ENCODE measurements around the gene ZBTB4. TPM values are rescaled to one million over a fixed set of nuclear protein-coding genes. Genes with fewer than 3 reads are reported as not detected.

Gene ZBTB4
- total and polyA plus RNA-seq, 2 experiments from 2014 or later: 17.9 to 40.4 TPM

DNA sequence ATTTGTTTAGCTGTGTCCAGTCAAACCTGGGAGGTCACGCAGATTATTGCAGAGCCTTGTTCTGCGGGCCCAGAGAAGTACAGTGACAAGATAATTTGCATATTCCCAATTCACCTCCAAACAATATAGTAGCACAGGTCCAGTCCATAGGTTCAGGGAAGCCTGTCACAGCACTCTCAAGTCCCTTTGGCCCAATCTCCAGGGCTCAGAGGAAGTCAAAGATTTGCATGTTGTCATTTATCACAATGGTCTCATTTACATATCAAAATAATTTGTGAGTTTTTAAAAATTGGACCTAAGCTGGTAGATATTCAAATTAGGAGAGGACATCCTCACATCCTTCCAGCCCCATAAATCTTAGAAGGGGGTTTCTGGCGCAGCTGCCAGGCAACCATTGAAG, 11.9 kb downstream of the ZBTB4 start:
- H3K4me1 ChIP-seq (ENCODE audit: low read depth): peaks cover 5% of the 10 kb centered on the region
- DNase-seq (ENCODE audit: low read depth in 1 of 2, low spot score in 1 of 2): no peak
- no peaks in the 10 kb centered on the region for H3K27me3 ChIP-seq
- H3K36me3 ChIP-seq: peaks cover 3% of the 10 kb centered on the region
- H3K4me3 ChIP-seq: no peak overlapping the region
- TF ChIP-seq, protein P1, sequence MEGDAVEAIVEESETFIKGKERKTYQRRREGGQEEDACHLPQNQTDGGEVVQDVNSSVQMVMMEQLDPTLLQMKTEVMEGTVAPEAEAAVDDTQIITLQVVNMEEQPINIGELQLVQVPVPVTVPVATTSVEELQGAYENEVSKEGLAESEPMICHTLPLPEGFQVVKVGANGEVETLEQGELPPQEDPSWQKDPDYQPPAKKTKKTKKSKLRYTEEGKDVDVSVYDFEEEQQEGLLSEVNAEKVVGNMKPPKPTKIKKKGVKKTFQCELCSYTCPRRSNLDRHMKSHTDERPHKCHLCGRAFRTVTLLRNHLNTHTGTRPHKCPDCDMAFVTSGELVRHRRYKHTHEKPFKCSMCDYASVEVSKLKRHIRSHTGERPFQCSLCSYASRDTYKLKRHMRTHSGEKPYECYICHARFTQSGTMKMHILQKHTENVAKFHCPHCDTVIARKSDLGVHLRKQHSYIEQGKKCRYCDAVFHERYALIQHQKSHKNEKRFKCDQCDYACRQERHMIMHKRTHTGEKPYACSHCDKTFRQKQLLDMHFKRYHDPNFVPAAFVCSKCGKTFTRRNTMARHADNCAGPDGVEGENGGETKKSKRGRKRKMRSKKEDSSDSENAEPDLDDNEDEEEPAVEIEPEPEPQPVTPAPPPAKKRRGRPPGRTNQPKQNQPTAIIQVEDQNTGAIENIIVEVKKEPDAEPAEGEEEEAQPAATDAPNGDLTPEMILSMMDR (IDR thresholded peaks at IDR 0.05; ENCODE audit: low read depth, low read length): no peak
- H3K9me3 ChIP-seq (ENCODE audit: low read depth): no peaks in the 10 kb centered on the region
- H3K27ac ChIP-seq: peak overlapping the region; percentile 43

DNA sequence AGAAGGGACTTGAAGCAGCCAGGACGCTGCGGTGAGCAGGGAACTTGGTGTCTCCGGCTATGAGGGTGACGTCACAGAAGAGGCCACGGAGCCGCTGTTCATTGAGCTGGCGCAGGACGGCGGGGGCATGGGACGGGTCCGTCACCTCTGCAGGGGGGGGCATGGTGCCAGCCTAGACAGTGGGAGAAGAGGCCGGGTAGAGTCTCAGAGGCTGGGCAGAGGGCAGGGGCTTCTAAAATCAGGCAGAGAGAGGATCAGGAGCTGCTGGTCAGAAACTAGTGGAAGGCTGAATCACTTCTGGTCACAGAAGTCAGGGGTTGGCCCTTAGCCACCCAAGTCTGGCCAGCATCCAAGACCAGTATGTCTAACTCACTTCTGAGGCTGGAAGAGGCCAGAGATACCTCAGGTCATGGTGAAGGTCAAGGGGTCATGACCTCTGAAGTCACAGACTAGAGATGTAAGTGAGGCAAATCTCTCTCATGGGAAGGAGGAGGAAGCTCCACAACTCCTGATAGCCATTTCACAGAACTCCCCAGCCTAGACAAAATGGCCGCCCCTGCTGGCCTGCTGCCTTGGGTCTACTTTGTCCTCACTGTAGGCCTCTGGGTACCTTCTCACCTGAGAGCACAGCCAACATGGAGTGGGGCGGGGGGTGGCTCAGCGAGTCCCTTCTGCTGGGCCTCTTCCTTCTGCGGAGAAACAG, 12.6 kb downstream of the ZBTB4 start:
- TF ChIP-seq, protein P1 (IDR thresholded peaks at IDR 0.05; ENCODE audit: low read depth, low read length): no peak
- peak in 1 of 2 donors; percentile 73 for DNase-seq (ENCODE audit: low read depth in 1 of 2, low spot score in 1 of 2)
- peaks cover 5% of the 10 kb centered on the region for H3K4me1 ChIP-seq (ENCODE audit: low read depth)
- no peak overlapping the region for H3K4me3 ChIP-seq
- no peaks in the 10 kb centered on the region for H3K9me3 ChIP-seq (ENCODE audit: low read depth)
- H3K27me3 ChIP-seq: no peaks in the 10 kb centered on the region
- peaks cover 3% of the 10 kb centered on the region for H3K36me3 ChIP-seq
- peak overlapping the region; percentile 43 for H3K27ac ChIP-seq

- Histone ChIP-seq H3K4me3 (no peak overlapping the region), H3K27me3 (no peaks in the 10 kb centered on the region), H3K4me1 (ENCODE audit: low read depth) (peaks cover 5% of the 10 kb centered on the region), H3K36me3 (peaks cover 3% of the 10 kb centered on the region), H3K27ac (peak overlapping the region; percentile 43), H3K9me3 (ENCODE audit: low read depth) (no peaks in the 10 kb centered on the region)
- DNase-seq (ENCODE audit: low read depth in 1 of 2, low spot score in 1 of 2): no peak
- TF ChIP-seq, protein P1 (IDR thresholded peaks at IDR 0.05; ENCODE audit: low read depth, low read length): no peak
Observed at GRCh38 chr17:7466318-7466638, 13.2 kb downstream of the ZBTB4 start.

DNA sequence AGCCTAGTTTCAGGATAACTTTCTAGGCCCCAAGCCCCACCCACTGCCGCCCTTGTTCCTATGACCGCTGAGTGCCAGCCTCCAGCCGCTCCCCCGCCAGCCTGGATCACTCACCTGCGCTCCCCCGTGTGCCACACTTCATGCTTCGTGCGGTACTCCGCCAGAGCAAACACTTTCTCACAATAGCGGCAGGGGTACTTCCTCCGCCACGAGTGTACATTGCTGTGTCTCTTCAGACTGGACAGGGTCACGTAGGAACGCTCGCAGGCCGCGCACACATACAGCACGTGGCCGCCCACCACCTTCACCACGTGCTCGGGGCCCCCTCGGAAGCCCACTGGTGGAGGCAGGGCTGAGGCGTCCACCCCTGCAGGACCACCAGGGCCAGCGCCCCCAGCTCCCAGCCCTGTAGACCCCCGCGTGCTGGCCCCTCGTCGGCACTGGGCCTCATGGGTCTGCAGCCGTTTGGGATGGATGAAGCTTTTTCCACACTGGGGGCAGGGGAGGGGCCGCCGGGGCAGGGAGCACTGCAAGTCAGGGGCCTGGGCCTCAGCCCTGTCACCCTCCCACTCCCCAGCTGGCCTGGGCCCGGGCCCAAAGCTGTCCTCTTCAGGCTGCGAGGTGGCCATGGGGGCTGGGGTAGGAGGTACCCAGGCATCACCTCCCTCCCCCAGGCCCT, 13.7 kb downstream of the ZBTB4 start:
- no peaks in the 10 kb centered on the region for H3K27me3 ChIP-seq
- peaks cover 3% of the 10 kb centered on the region for H3K36me3 ChIP-seq
- peaks cover 5% of the 10 kb centered on the region for H3K4me1 ChIP-seq (ENCODE audit: low read depth)
- no peak for DNase-seq (ENCODE audit: low read depth in 1 of 2, low spot score in 1 of 2)
- TF ChIP-seq, protein P1 (IDR thresholded peaks at IDR 0.05; ENCODE audit: low read depth, low read length): no peak
- no peaks in the 10 kb centered on the region for H3K9me3 ChIP-seq (ENCODE audit: low read depth)
- no peak overlapping the region for H3K27ac ChIP-seq
- no peak overlapping the region for H3K4me3 ChIP-seq

DNA sequence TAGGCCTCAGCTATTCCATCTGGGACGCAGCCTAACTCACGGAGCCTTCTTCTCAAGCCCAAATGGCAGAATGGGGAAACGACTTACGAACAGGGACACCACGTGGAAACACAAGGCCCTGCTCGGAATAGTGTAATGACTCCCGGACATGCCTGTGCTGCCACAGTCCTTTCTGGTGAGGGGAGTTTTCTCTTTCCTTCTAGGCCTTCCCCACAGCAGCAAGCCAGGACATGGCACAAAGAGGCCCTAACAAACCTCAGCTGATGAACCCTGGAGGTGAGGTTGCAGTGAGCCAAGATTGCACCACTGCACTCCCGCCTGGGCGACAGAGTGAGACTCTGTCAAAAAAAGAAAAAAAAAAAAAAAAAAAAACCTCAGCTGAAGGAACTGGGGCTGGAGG, 15.3 kb downstream of the ZBTB4 start:
- Histone ChIP-seq H3K4me3 (no peak overlapping the region), H3K4me1 (ENCODE audit: low read depth) (peaks cover 3% of the 10 kb centered on the region), H3K36me3 (peaks cover 3% of the 10 kb centered on the region), H3K9me3 (ENCODE audit: low read depth) (no peaks in the 10 kb centered on the region), H3K27me3 (no peaks in the 10 kb centered on the region), H3K27ac (peak overlapping the region; percentile 54)
- TF ChIP-seq, protein P1 (IDR thresholded peaks at IDR 0.05; ENCODE audit: low read depth, low read length): no peak
- no peak for DNase-seq (ENCODE audit: low read depth in 1 of 2, low spot score in 1 of 2)

Data from cardiac muscle cell (in vitro differentiated cells and primary cell).